Adrenal gland (tissue), 12 donors: ENCODE measurements around the gene SLC5A11. TPM values are rescaled to one million over a fixed set of nuclear protein-coding genes. Genes with fewer than 3 reads are reported as not detected.

ENCODE experiments used
- DNase-seq, 7 donors: peaks; one replicate each; pipeline ENCODE4 v3.0.0-alpha.2; 2019 to 2020
- H3K27ac ChIP-seq, 5 donors: fragments of 200-600 bp; sonication (generic) in 4 of 5; 1 replicate in 3 of 5; 2 replicates in 2 of 5; pipeline versions ENCODE4 v1.5.1 to v1.8.0; 2016 to 2020; ENCODE audit warnings: mild to moderate bottlenecking in 1 of 5
- H3K27me3 ChIP-seq: fragments of 200-600 bp; 2 replicates; pipeline ENCODE4 v1.8.0; 2021
- H3K36me3 ChIP-seq, 2 donors: fragments of 200-600 bp; replicated peaks in 1 of 2; 1 replicate in 1 of 2; 2 replicates in 1 of 2; pipeline versions ENCODE4 v1.5.1 to v1.8.0; 2018 to 2022
- H3K4me1 ChIP-seq, 2 donors: fragments of 200-600 bp; replicated peaks in 1 of 2; 1 replicate in 1 of 2; 2 replicates in 1 of 2; pipeline versions ENCODE4 v1.5.1 to v1.8.0; 2018 to 2021
- H3K4me3 ChIP-seq, 4 donors: fragments of 200-600 bp; sonication (generic) in 3 of 4; one replicate each; pipeline ENCODE4 v1.5.1; 2016 to 2018
- H3K9me3 ChIP-seq, 3 donors: fragments of 200-600 bp; sonication (generic) in 1 of 3; replicated peaks in 1 of 3; 1 replicate in 2 of 3; 2 replicates in 1 of 3; pipeline versions ENCODE4 v1.5.1 to v1.8.0; 2016 to 2021
- CTCF ChIP-seq, 6 experiments: fragments of 450-650 bp in 4 of 6; fragments of 200-600 bp in 2 of 6; sonication (generic) in 1 of 6; IDR thresholded peaks; 1 replicate in 5 of 6; 2 replicates in 1 of 6; pipeline versions ENCODE4 v1.5.1 to v1.8.0; 2016 to 2021; ENCODE audit warnings: antibody characterized with exemption in 6 of 6, mild to moderate bottlenecking in 2 of 6, moderate library complexity in 1 of 6
- POLR2A ChIP-seq, 2 donors: fragments of 450-650 bp; IDR thresholded peaks; one replicate each; pipeline ENCODE4 v1.6.1; 2017; ENCODE audit warnings: antibody characterized with exemption in 2 of 2, mild to moderate bottlenecking in 2 of 2, moderate library complexity in 1 of 2
- WGBS, 4 donors: extraction: QIAGEN DNeasy Blood & Tissue Kit in 2 of 4; methylation state at CpG; one replicate each; pipeline versions ENCODE4 v1.1.5 to v1.1.7; 2013 to 2017; 5-methylcytosine and 5-hydroxymethylcytosine counted together
- intact Hi-C, 2 donors: fragments of 100-400 bp; cut with DNase I; formaldehyde crosslinking; loops; one replicate each; pipeline versions ENCODE4 v1.14.1 to v1.15.0; 2022 to 2023
- polyA plus RNA-seq, 3 donors: library from polyadenylated mRNA; stranded (reverse); fragments of 200-250 nt in 2 of 3; fragments of 350-450 nt in 1 of 3; fragmentation: Illumina TruSeq in 1 of 3; extraction: RNeasy Lipid Tissue Mini Kit (QIAGEN cat#74804) in 1 of 3; gene quantifications; one replicate each; pipeline ENCODE4 v1.2.3, GENCODE V29; 2013 to 2014
- total RNA-seq, 9 donors: library from RNA; depleted of rRNA in 4 of 9; stranded (reverse); fragments of >200 nt in 4 of 9; fragments of 120-200 nt in 1 of 9; fragmentation: NEBNext Ultra II Directional in 1 of 9; extraction: Animal tissue kit (Norgen Biotek cat#: 25700) in 1 of 9; gene quantifications; one replicate each; pipeline versions ENCODE4 v1.1.0 to v1.2.4, GENCODE V29; 2013 to 2023
- donor health status: healthy with polysubstance abuse.
- donor health status: Bipolar disorder and iron deficiency.
- donor health status: DM: yes; HTN: yes; CAD: no.
- donor health status: DM: no; HTN: no; CAD: no.
- donor health status: DM: no; HTN: no; CAD: no.
- donor health status: DM: yes; HTN: yes; CAD: no.

The SLC5A11 gene
- total and polyA plus RNA-seq, 12 donors: 0.17 to 0.57 (median 0.43) TPM; not detected in 8

DNA sequence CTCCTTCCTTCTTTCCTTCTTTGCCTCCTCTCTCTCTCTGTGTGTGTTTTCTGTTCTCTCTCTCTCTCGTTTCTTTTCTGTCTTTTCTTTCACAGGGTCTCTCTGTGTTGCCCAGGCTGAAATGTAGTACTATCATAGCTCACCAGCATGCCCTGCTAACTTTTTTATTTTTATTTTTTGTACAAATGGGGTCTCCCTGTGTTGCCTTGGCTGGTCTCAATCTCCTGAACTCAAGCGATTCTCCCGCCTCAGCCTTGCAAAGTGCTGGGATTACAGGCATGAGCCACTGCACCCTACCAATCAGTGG is 1.5 kb downstream of the SLC5A11 start:
- Histone ChIP-seq H3K27me3 (no peaks in the 10 kb centered on the region), H3K36me3 (no peaks in the 10 kb centered on the region), H3K4me3 (no peak overlapping the region), H3K4me1 (no peaks in the 10 kb centered on the region), H3K9me3 (no peaks in the 10 kb centered on the region), H3K27ac (no peak overlapping the region)
- no peak for TF ChIP-seq POLR2A (IDR thresholded peaks at IDR 0.05)
- TF ChIP-seq CTCF (IDR thresholded peaks at IDR 0.05): no peak
- no peak for DNase-seq
- WGBS, 4 donors: 83 to 90% (median 87%) methylated on average over 3 of the region's 3 CpGs
- intact Hi-C loops: no loop called here

DNA sequence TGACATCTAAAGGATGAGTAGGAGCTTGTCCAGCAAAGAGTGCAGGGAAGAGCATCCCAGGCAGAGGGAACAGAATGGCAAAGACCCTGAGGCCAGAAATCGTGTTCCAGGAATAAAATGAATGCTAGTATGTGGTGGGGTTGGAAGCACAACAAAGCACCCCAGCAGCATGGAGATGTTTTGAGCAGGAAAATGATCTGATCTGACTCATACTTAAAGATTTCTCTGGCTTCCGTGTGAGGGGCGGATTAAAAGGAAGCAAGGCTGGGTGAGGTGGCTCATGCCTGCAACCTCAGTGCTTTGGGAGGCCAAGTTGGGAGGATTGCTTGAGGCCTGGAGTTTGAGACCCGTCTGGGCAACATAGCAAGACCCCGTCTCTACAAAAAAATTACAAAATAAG is 2.3 kb downstream of the SLC5A11 start:
- intact Hi-C loops: no loop called here
- Histone ChIP-seq H3K36me3 (no peaks in the 10 kb centered on the region), H3K27ac (no peak overlapping the region), H3K9me3 (no peaks in the 10 kb centered on the region), H3K27me3 (no peaks in the 10 kb centered on the region), H3K4me1 (no peaks in the 10 kb centered on the region), H3K4me3 (no peak overlapping the region)
- no peak for DNase-seq
- WGBS, 4 donors: 66 to 80% (median 72%) methylated on average over 5 of the region's 5 CpGs
- TF ChIP-seq CTCF (IDR thresholded peaks at IDR 0.05): no peak
- no peak for TF ChIP-seq POLR2A (IDR thresholded peaks at IDR 0.05)

- H3K4me1 ChIP-seq: peaks cover 4 to 5% of the 10 kb centered on the region in 2 donors
- no peaks in the 10 kb centered on the region for H3K36me3 ChIP-seq
- TF ChIP-seq POLR2A (IDR thresholded peaks at IDR 0.05) (no peak), CTCF (IDR thresholded peaks at IDR 0.05) (no peak)
- intact Hi-C loops: no loop called here
- peak in 1 of 7 donors; percentile 23 for DNase-seq
- WGBS, 4 donors: 84 to 95% (median 88%) methylated on average over 5 of the region's 5 CpGs
- H3K4me3 ChIP-seq: no peak overlapping the region
- H3K9me3 ChIP-seq: no peaks in the 10 kb centered on the region
- no peak overlapping the region for H3K27ac ChIP-seq
- no peaks in the 10 kb centered on the region for H3K27me3 ChIP-seq
Measured at GRCh38 chr16:24849641-24850040, 3.9 kb downstream of the SLC5A11 start.

DNA sequence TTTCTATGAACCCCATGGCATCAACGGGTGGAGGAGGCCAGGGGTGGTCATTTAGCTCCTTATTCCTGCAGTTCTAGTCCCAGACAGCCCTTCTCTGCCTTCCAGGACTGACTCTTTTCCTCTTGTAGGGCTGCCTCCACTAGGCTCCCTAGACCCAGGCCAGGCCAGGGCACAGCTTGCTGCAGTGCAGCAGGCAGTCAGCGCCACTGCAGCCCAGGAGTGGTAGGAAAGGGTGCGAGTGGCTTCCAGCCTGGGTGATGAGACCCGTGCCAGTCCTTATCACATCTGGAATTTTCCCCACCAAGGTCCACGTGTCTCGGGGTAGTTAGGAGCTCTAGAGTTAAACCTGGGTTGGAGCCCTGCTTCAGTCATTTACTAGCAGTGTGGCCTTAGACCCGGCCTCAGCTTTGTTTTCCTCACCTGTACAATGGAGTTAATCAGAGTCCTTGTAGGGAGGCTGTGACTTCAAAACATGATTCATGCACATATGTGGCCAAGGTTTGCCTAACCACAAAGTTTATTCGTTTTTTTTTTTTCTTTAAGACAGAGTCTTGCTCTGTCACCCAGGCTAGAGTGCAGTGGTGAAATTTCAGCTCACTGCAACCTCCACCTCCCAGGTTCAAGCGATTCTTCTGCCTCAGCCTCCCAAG is 4.7 kb downstream of the SLC5A11 start:
- peak in 1 of 7 donors; percentile 29 for DNase-seq
- 62 to 74% (median 69%) methylated on average over 5 to 9 of the region's 9 CpGs for WGBS, 4 donors
- intact Hi-C loops: no loop called here
- Histone ChIP-seq H3K4me3 (no peak overlapping the region), H3K27me3 (no peaks in the 10 kb centered on the region), H3K27ac (no peak overlapping the region), H3K9me3 (no peaks in the 10 kb centered on the region), H3K36me3 (no peaks in the 10 kb centered on the region), H3K4me1 (peaks cover 4 to 5% of the 10 kb centered on the region in 2 donors)
- TF ChIP-seq CTCF (IDR thresholded peaks at IDR 0.05): no peak
- TF ChIP-seq POLR2A (IDR thresholded peaks at IDR 0.05): no peak
